HG02588 (cell line): ENCODE measurements around the gene NUDT5.
"Not testable (repeated sequence)": the region's sequence is repeated elsewhere in the genome, so short reads cannot be mapped to it uniquely, and the experiment has no call there.

ENCODE experiments used
- ATAC-seq: cut with Tn5 transposase; IDR thresholded peaks from one replicate; pipeline ENCODE4 v1.9.1; 2021; ENCODE audit warnings: mild to moderate bottlenecking, moderate library complexity; ENCODE audit not compliant: unreplicated experiment

Gene NUDT5

GRCh38 chr10:12205082-12205481 is 9.4 kb upstream of the NUDT5 start:
- ATAC-seq = no peak

GRCh38 chr10:12202226-12202625 is 6.5 kb upstream of the NUDT5 start:
- ATAC-seq = no peak

GRCh38 chr10:12201543-12201942 is 5.9 kb upstream of the NUDT5 start:
- ATAC-seq = no peak

GRCh38 chr10:12200850-12201249 is 5.2 kb upstream of the NUDT5 start:
- no peak for ATAC-seq

- ATAC-seq = no peak
Observed at GRCh38 chr10:12198156-12198555, 2.5 kb upstream of the NUDT5 start.

- no peak for ATAC-seq
Observed at GRCh38 chr10:12196531-12197211, 980 bp upstream of the NUDT5 start.

GRCh38 chr10:12195281-12195602 is 449 bp downstream of the NUDT5 start:
- ATAC-seq = no peak

GRCh38 chr10:12194752-12195271 is 879 bp downstream of the NUDT5 start:
- no peak for ATAC-seq

GRCh38 chr10:12193193-12193592 is 2.5 kb downstream of the NUDT5 start:
- no peak for ATAC-seq

- no peak for ATAC-seq
Observed at GRCh38 chr10:12191715-12192114, 4.0 kb downstream of the NUDT5 start.

- ATAC-seq = no peak
Observed at GRCh38 chr10:12189426-12189825, 6.3 kb downstream of the NUDT5 start.

- no peak for ATAC-seq
Observed at GRCh38 chr10:12188656-12189055, 7.0 kb downstream of the NUDT5 start.

- no peak for ATAC-seq
Observed at GRCh38 chr10:12187321-12187905, 8.3 kb downstream of the NUDT5 start.

- no peak for ATAC-seq
Observed at GRCh38 chr10:12186323-12186722, 9.4 kb downstream of the NUDT5 start.

GRCh38 chr10:12184165-12184564 is 11.5 kb downstream of the NUDT5 start:
- no peak for ATAC-seq

GRCh38 chr10:12181065-12181775 is 14.5 kb downstream of the NUDT5 start:
- ATAC-seq = no peak

GRCh38 chr10:12180221-12180974 is 15.3 kb downstream of the NUDT5 start:
- no peak for ATAC-seq

GRCh38 chr10:12179606-12180170 is 16.0 kb downstream of the NUDT5 start:
- no peak for ATAC-seq

GRCh38 chr10:12177642-12178041 is 18.0 kb downstream of the NUDT5 start:
- ATAC-seq = no peak

GRCh38 chr10:12171512-12171911 is 24.2 kb downstream of the NUDT5 start:
- ATAC-seq = not testable (repeated sequence)
